ENCODE data around the gene MYF5.

Gene MYF5

DNA sequence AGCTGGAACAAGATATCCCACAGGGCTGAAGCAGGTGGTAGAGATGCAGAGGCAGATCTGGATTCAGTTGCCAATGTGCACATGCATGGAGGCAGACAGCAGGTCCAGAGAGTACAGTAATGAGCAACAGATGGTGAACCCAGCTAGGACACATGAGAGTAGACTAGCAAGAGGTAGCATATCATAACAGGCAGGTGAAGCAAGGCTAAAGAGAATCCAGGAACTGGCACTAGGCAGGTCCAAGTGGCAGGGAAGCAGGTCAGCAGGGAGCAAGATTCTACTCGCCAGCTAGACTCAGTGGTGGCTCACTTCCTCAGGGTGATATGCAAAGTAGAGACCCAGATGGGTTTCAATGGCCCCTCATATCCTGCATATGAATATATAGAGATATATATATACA lies 24.6 kb upstream of the MYF5 start:
- Histone ChIP-seq H3K4me3 (no peak overlapping the region), H3K27me3 (no peaks in the 10 kb centered on the region), H3K9me3 (no peaks in the 10 kb centered on the region), H3K4me1 (no peaks in the 10 kb centered on the region), H3K36me3 (no peaks in the 10 kb centered on the region), H3K27ac (no peak overlapping the region)
- TF ChIP-seq, protein P1, sequence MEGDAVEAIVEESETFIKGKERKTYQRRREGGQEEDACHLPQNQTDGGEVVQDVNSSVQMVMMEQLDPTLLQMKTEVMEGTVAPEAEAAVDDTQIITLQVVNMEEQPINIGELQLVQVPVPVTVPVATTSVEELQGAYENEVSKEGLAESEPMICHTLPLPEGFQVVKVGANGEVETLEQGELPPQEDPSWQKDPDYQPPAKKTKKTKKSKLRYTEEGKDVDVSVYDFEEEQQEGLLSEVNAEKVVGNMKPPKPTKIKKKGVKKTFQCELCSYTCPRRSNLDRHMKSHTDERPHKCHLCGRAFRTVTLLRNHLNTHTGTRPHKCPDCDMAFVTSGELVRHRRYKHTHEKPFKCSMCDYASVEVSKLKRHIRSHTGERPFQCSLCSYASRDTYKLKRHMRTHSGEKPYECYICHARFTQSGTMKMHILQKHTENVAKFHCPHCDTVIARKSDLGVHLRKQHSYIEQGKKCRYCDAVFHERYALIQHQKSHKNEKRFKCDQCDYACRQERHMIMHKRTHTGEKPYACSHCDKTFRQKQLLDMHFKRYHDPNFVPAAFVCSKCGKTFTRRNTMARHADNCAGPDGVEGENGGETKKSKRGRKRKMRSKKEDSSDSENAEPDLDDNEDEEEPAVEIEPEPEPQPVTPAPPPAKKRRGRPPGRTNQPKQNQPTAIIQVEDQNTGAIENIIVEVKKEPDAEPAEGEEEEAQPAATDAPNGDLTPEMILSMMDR (IDR thresholded peaks at IDR 0.05), result no peak
- intact Hi-C loops (cut with DNase I; ENCODE audit: low total_unique reads), result no loop called here
- no peak for DNase-seq

DNA sequence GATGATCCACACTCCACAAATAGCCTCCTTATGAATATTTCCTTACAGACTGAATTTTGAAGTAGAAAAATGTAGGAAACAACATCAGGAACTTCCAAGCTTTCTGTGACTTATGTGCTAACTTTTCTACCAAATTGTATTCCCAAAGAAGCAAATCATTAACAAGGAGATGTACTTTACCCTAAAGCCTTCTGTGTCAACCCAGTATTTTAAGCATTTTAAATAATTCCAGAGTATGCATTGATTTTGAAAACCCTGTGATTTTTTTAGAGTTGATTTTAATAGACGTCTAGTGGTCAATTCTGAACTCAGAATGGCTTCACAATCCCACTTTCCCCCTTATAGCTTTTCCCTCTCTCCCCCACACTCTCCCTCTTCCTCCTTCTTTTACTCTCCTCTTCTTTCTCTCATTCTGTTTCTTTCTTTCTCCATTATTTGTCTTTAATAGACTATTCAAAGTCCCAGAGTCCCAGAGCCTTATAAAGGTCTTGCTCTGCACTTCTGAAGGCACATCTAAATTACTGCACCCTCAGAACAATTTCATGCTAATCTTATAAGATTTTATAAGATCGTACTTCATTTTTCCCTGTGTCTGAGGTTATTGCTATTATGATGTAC lies 19.3 kb upstream of the MYF5 start:
- no peak overlapping the region for H3K27ac ChIP-seq
- intact Hi-C loops (cut with DNase I; ENCODE audit: low total_unique reads), result no loop called here
- no peaks in the 10 kb centered on the region for H3K27me3 ChIP-seq
- no peak overlapping the region for H3K4me3 ChIP-seq
- TF ChIP-seq, protein P1 (IDR thresholded peaks at IDR 0.05), result no peak
- H3K4me1 ChIP-seq, result no peaks in the 10 kb centered on the region
- H3K9me3 ChIP-seq, result no peaks in the 10 kb centered on the region
- no peaks in the 10 kb centered on the region for H3K36me3 ChIP-seq
- no peak for DNase-seq

DNA sequence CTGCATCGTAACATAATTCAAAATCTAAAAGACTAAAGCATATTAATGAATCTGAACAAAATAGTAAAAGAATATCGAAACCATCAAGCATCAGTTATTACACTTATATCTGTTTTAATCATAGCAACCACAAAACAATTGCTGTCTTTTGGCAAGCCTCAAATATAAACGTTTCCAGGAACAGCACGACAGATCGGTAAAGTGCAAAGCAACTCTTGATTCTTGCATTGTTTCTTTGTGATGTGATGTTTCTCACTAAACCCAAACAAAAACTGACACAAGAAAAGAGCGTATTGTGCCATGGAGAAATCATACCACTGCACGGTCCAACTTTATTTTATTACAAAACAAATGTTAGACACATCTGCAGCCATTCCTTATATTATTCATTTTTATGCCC lies 18.5 kb upstream of the MYF5 start:
- H3K27me3 ChIP-seq, result no peaks in the 10 kb centered on the region
- H3K4me3 ChIP-seq, result no peak overlapping the region
- no peak for DNase-seq
- intact Hi-C loops (cut with DNase I; ENCODE audit: low total_unique reads), result no loop called here
- TF ChIP-seq, protein P1 (IDR thresholded peaks at IDR 0.05), result no peak
- no peaks in the 10 kb centered on the region for H3K4me1 ChIP-seq
- no peaks in the 10 kb centered on the region for H3K9me3 ChIP-seq
- H3K27ac ChIP-seq, result no peak overlapping the region
- H3K36me3 ChIP-seq, result no peaks in the 10 kb centered on the region

DNA sequence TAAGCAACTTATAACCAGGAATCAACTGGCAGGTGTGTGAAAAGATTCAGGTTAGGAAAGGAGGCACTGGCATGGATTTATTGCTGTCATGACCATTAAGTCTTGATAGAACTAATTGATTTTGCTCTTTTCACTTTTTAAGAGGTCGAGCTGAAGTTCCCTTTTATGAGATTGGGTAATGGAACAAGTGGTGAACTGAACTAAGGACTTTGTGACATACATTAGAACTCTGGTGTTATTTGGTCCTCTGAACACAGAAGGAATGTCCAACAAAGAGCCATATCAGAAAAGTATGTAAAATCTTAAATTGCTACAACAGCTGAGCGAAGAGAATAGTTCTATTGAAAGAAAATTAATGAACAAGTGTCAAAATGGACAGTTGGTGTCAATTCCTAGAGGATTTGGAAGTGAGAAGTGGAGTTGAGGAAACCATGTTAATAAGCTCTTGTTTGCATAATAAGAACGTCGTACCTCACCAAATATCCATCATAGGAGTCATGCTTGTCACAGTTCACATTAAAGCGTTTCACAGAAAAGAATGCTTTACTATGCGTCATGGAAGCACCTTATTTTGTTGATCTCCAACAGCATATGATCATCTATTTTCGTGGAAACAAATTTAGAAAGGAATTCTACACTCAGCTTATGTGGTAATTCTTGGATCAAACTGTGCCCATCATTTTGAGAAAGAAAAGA lies 17.7 kb upstream of the MYF5 start:
- Histone ChIP-seq H3K36me3 (no peaks in the 10 kb centered on the region), H3K4me1 (no peaks in the 10 kb centered on the region), H3K4me3 (no peak overlapping the region), H3K9me3 (no peaks in the 10 kb centered on the region), H3K27me3 (no peaks in the 10 kb centered on the region), H3K27ac (no peak overlapping the region)
- intact Hi-C loops (cut with DNase I; ENCODE audit: low total_unique reads), result no loop called here
- no peak for DNase-seq
- TF ChIP-seq, protein P1 (IDR thresholded peaks at IDR 0.05), result no peak

DNA sequence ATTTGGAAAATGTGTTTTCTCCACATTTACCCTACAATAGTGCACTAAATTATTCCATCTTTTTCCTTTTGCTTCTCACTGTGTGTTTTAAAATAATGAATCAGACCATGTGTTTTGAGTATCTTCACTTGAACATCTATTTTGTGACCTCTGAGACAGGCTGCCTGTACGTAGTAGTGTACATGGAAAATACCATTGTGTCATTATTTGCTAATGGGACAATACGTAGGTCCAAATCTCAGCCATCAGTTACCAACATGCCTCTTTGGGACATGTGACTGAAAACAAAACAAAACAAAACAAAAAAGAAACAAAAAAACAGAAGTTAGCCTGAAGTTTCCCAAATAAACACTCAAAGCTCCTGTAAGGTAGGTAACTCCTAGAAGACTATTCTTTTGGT lies 16.4 kb upstream of the MYF5 start:
- H3K27ac ChIP-seq, result no peak overlapping the region
- TF ChIP-seq, protein P1 (IDR thresholded peaks at IDR 0.05), result no peak
- H3K4me3 ChIP-seq, result no peak overlapping the region
- no peak for DNase-seq
- no peaks in the 10 kb centered on the region for H3K9me3 ChIP-seq
- no peaks in the 10 kb centered on the region for H3K27me3 ChIP-seq
- intact Hi-C loops (cut with DNase I; ENCODE audit: low total_unique reads), result no loop called here
- H3K4me1 ChIP-seq, result no peaks in the 10 kb centered on the region
- H3K36me3 ChIP-seq, result no peaks in the 10 kb centered on the region

All from tibial artery (tissue), 4 donors.